CD1c-positive myeloid dendritic cell (primary cell): Measurements from ENCODE around the gene SLC9A1.
A peak's percentile ranks its signal among the peaks of the same experiment; 100 is the strongest.
"Not testable (repeated sequence)": the region's sequence is repeated elsewhere in the genome, so short reads cannot be mapped to it uniquely, and the experiment has no call there.

Experiments used
- DNase-seq: peaks from one replicate; pipeline ENCODE4 v3.0.0-alpha.2; 2016; ENCODE audit errors: extremely low spot score

SLC9A1 gene

DNA sequence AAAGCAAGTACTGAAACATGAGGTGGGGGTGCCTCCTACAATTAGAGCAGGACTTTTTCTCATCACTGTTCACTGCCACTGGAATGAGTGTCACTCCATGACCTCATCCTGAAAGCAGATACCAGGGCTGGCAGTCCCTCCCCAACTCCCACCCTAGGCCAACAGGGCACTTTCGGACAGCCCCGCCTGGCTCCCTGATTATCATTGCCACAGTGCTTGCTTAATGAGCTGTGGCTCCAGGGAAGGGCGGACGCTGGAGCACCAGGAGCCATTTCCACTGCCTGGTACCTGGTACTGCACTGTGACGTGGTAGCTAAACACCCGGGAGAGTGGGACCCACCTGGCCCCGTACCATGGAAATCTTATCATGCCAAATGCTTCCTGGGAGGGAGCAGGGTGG lies 22.3 kb downstream of the SLC9A1 start:
- DNase-seq: no peak

DNA sequence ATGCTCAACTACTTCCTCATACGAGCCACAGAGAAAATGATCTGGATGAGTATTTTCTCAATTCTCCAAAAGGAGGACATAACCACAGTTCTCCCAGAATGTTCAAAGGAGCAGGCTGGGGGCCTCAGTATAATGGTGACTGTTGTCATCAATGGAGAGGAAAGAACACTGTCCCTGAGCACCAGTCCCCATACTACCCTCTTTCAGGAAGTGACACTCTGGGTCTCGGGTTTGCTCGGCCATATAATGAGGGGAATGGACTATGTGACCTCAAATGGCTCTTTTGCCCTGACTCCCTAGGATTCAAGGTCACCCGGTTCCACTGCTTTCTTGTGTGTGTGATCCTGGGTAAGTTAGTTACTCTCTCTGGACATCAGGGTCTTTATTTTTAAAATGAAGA lies 22.8 kb downstream of the SLC9A1 start:
- peak; percentile 59 for DNase-seq

DNA sequence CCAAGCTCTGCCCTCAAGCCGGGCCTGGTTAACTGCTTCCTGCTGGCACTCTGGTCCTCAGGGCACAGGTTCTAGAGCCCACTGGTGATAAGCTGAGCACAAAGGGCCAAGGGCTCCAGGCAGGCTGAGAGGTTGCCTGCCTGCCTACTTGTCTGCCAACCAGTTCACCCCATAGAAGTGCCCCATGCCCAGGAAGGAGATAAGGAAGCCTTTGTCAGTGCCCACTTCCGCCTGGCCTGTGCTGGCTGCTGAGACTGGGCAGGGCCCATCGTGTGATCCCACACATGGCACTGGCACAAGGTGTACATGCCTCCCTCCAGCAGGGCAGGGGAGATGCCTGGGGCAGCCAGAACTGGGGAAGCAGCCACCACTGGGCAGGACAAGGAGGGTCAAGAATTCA lies 24.1 kb downstream of the SLC9A1 start:
- DNase-seq: no peak

DNA sequence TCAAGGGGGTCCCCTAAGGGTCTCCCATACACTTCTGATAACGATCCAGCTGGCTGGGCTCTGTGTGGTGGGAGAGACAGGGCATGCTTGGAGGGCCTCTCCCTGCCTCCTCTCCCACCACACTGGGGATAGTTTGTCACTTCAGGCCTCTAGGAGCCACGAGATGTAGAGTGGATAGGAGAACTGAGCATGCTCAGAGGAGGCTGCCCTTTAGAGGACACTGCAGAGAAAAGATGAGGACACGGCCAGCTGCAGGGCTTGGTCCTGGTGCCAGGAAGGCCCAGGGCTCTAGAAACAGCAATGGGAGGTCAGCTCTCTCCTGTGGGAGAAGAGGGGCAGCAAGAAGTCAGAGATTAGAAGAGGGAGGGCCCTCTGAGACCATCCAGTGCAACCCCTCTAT lies 25.7 kb downstream of the SLC9A1 start:
- DNase-seq: no peak

DNA sequence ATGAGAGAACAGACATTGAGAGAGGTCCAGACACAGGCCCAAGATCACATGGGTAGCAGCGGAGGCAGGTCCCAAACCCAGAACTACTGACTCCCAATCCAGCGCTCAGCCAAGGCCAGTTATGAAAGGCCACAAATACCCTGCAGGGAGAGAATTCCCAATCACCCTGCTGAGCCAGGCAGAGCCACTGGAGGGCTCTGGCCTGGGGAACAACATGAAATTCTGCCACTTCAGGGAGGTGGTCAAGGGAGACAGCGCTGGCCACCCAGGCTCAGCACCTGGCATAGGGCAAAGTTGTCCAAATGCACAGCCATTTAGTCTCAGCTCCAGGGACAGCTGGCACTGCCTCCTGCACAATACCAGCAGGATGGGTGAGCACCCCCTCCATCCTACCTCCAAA lies 27.5 kb downstream of the SLC9A1 start:
- no peak for DNase-seq

DNA sequence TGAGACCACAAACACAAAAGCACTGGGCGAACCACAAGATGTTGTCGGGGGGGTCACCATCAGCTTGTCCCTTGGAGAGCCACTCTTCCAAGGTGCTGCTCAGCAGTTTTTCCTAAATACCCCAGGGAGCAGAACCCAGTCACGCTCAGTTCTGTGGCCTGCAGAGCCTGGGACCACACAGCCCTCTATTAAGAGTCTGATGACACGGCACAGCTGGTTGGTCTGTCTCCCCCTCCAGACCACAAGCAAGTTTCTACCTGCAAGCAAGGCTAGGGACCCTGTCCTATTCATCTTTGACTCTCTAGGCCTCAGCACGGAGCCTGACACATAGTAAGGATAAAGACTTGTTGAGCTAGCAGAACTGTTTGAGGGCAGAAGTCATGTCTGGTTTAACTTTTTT lies 28.5 kb downstream of the SLC9A1 start:
- no peak for DNase-seq

DNA sequence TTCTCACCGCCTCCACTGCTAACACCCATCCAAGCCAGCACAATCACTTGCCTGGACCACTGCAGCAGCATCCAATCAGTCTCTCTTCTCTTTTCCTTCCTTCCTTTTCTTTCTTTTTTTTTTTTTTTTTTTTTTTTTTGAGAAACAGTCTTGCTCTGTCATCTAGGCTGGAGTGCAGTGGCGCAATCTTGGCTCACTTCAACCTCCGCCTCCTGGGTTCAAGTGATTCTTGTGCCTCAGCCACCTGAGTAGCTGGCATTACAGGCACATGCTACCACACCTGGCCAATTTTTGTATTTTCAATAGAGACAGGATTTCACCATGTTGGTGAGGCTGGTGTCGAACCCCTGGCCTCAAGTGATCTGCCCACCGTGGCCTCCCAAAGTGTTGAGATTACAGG lies 29.8 kb downstream of the SLC9A1 start:
- not testable (repeated sequence) for DNase-seq

DNA sequence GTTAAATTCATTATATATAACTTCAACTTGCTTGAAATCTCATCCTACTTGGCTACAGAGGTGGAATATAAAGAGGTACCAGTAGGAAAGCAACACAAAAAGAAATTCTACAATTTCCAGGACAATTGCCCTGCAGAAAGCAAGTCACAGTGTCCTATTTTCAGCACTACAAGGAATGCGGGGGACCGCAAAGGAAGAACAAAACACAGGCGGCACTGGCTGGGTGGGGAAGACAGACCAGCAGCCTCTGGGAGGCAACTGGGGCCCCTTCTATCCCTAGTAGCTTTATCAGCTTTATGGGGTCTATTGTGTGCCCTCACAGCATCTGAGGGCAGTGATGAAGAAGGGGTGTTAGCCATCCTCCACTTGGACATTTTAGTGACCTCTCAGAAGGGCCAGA lies 30.5 kb downstream of the SLC9A1 start:
- no peak for DNase-seq

DNA sequence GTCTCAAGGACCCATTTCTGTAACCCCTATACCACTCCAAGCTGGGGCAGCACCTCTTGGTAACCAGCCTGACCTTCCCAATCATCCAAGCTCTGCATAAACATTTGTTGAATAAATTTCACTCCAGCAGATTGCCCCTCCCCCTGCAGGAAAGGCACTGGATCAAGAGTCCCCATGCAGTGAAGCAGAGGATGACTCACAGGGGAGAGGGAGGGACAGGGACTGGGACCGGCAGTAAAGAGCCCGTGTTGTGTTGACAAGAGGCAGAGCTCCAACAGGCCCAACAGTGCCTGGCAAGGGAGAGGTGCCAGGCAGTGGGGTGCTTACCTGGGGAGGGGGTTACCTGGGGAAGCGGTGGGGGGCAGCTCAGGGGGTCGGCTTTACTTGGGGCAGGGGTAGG lies 32.3 kb downstream of the SLC9A1 start:
- DNase-seq: peak; percentile 32

DNA sequence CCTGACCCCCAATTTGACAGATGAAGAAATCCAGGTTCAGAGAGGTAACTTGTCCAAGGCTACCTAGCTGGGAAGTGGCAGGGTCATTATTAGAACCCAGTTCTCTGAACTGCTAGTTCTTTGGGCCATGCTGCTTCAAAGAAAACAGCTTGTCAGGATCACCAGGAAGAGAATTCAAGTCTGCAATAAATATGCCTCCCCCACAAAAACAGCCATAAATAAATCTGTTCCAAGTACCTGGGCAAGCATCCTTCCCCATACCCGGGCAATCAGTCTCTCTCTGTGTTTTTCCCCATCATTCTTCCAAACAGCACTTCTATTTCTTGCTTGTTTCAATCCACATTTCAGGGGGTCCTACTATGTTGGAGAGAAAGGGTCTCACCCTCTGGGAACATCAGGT lies 34.1 kb downstream of the SLC9A1 start:
- no peak for DNase-seq

DNA sequence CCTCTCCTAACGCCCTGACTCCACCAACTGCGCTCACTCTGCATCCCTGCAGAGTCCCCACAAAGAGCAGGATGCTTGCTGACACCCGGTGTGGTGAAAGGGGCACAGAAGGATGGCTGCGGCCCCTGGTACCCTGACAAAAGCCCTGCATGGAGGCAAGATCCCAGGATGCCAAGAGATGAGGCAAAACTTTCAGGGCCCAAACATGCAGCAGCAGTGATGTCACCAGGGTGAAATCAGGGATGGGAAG lies 36.6 kb downstream of the SLC9A1 start:
- DNase-seq: no peak

DNA sequence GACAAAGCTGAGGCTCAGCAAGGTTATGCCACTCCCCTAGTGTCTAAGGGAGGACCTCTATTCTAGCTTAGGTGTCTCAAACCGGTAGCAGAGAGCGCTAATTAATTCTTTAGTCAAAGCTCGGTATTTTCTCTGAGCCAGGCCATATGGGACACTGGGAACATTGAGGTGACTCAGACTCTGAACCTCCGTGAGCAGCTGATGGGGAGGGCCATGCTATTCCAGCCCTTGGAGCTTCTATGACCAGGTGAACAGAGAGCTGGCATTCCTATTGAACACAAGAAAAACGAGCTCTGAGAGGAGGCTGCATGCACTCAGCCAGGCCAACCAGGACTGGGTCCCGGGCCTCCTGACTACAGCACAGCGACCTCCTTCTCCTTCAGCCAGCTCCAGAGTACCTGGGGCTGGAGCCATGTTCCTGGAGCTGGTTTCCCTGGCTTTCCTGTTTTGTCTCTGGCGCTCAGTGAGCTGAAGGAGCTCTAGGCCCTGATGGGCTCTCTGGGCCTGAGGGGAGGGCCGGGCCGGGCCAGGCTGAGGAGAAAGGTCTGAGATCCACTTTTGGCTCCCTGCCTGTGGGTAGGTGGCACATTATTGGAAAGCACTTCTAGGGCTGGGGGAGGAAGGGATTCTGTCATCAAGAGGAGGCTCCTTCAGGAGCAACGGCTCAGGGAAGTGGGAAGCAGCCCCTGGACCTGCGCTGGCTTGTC lies 37.0 kb downstream of the SLC9A1 start:
- DNase-seq: no peak

DNA sequence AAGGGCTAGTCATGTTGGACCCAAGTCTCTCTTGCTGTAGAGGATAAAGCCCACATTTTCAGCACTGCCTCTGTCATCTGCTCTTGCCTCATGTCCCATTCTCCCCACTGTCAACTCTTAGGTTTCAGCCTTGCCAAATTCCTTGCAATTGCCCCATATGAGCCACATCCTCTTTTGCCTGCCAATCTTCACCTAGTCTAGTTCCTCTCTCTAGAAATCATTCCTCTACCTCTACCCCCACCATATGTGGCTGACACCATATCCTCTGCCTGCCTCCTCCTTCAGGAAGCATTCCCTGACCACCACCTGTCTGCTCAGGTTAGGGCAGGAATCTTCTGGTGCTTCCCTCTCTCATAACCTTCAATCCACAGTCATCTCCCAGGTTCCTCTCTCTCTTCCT lies 38.2 kb downstream of the SLC9A1 start:
- peak; percentile 91 for DNase-seq

DNA sequence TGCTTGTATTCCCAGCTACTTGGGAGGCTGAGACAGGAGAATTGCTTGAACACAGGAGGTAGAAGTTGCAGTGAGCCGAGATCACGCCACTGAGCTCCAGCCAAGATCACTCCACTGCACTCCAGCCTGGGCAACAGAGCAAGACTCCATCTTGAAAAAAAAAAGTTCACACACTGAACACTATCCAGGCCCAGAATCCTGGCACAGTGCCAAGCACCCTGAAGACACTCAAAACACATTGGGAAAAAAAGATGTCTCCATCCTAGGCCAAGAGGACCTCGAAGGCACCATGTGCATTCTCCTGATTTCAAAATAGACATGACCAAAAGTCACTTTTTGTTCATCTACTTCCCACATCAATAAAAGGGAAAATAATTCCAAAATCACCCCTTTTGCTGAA lies 38.7 kb downstream of the SLC9A1 start:
- no peak for DNase-seq

DNA sequence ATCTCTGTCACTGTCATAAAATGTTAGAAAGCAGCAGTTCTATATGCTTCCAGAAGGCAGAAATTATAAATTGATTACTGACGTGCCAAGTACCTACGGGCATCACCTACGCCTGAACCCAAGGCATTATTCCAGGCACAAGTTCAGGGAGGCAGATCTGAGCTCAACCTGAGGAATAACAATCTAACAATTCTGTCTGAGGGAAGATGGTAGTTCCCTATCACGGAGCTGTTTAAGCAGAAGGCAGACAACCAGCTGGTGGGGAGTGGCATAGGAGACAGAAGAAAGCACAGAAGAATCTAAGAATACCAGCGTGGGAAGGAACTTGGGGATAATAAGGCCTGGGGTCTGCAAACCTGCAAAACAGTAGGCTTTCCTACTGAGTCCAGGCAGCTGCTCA lies 40.4 kb downstream of the SLC9A1 start:
- no peak for DNase-seq

DNA sequence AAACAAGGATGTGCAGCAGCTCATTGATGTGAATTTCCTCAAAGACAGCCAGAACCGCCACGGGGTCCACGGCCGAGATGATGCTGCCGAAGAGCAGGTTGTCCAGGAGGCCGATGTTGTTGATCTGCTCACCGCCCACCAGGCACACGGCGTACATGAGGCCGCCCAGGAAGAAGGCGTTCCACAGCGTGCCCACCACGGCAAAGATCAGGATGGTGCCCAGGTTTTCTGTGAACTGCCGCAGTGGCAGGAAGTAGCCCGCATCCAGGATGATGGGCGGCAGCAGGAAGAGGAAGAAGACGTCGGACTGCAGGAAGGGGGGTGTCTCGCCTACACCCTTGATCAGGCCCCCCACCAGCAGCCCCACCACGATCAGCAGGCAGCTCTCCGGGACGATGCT lies 41.1 kb downstream of the SLC9A1 start:
- DNase-seq: no peak

DNA sequence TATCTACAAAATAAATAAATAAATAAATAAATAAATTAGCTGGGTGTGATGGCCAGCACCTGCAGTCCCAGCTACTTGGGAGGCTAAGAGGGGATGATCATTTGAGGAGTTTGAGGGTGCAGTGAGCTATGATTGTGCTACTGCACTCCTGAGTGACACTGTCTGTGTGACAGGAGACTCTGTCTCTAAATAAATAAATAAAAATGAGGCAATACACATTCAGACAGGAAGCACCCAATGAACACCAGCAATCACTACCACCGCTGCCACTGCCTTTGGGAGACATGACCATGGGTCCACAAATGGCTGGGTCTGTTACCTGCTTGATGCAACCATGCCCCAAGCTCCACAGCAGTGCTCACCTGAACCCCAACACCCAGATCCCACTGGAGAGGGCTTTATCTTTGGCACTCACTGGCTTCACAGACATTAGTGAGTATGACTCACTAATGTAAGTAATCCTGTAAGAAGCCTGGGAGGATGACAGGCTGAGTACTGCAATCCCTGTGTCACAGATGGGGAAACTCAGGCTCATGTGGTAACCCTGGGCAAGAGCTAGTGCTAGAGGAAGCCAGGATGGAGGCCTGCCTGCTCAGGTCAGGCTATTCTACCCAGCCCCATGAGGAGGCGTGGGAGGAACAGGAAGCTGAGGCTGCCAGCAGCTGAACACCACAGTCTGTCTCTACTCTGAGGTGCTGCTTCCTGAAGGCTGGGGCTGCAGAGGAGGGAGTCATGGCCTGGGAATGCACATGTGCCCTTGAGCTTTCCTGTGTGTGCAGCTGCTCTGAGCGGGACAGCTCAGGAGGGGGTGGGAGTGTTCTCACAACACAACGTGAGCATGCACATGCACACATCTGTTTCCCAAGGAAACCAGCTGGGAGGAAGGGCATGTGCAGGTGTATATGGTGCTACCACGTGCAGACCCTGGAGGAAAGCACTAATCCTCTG lies 43.0 kb downstream of the SLC9A1 start:
- peak; percentile 97 for DNase-seq

DNA sequence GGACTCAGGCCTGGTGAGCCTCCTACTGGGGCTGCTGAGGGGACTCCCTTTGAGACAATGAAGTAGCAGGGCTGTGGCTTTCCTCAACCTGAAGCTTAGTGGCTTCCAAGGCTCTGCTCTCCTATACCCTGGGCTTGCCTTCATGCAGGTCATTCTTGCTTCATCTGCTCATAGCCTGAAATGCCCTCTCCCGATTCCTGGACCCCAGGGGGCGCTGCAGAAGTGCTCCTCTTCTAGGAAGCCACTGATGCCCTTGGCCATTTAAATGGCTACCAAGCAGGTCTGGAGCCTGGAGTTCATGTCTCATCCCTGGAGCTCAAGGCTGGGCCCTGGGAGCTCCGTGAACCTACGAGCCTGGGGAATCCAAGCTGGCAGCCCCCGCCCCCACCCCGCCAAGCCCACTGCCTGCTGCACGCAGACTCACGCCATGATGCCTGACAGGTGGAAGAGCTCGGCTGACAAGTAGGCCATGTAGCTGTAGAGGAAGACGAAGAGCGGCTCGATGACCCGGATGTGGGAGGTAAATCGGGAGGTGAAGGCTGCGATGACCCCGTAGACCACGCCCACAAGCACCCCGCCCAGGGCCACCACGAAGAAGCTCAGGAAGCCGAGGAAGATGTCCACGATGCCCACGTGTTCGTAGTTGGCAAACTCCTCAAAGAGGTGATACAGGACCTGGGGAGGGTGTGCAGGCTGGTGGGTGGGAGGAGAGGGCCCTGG lies 45.7 kb downstream of the SLC9A1 start:
- peak; percentile 51 for DNase-seq

DNA sequence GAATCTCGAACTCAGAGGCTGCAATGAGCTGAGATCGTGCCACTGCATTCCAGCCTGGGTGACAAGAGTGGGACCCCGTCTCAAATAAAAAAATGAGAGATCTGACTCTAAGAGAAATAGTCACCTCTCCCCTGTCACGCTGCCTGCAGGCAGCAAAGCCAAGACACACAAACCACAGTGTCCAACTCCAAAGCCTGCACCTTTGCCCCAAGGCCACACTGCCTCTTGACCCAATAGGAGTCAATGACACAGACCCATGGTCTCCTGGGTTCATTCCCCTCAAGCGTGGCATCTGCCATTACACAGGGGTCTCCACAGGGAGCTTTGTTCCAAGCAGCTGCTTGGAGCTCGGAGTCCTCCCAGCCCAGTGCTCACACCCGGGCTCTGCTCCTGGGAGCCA lies 46.3 kb downstream of the SLC9A1 start:
- no peak for DNase-seq

DNA sequence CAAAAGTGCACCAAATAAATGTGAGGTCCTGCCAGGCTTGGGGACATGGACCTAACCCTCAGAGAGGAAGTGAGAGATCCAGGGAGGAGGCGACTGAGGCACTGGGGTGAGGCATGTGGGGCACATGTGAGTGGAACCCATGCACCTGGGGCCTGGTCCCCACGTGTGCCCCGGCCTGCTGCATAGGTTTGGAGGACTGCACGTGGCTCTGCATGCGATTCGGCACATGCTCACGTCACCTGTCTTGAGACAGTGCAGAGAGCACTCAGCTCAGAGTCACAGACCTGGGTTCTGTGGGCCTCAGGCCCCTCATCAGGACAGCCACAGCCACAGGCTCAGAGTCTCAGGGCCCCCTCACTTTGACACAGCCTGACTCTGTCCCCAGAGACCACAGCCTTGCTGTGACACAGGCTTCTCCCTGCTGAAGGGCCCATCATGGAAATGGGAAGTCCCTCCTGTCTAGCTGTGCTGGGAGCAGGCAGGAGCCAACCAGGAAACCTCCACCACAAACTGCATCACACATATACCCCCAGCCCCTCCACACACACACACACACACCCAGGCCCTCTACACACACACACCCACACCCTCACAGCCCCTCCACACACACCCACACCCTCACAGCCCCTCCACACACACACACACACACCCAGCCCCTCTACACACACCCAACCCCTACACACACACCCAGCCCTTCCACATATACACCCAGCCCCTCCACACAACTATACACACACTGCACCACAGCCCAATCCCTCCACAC lies 48.2 kb downstream of the SLC9A1 start:
- DNase-seq: peak; percentile 61

DNA sequence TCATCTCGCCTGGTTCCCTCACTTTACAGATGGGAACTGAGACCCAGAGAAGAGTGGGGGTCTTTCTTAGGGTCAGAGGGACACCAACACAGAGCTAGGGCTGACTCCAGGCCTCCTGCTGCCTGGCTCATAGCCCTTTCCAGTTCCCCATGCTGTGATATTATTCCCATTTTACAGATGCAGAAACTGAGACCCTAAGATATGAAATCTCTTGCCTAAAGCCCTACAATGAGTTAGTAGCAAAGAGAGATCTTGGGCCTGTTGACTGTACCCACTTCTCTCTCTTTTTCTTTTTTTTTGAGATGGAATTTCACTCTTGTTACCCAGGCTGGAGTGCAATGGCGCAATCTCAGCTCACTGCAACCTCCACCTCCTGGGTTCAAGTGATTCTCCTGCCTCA lies 49.9 kb downstream of the SLC9A1 start:
- DNase-seq: no peak

DNA sequence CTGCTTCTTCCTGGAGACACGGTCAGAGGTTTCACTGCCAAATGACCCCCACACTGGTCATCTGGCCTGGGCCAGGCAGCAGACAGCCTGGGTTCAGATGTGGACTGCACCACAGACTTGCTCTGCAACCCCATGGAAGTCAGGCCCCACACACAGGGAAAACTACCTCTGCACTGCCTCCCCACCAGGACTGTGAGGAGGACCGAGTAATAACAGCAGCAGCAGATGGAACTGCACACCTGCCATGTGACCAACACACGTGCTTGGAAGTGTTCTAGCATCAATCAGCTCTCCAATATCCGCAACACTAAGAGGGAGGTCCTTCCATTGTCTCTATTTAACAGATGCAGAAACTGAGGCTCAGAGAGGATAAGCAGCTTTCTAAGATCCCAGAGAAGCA lies 51.4 kb downstream of the SLC9A1 start:
- no peak for DNase-seq
